Measurements from ENCODE around the gene HMSD. TPM values are rescaled to one million over a fixed set of nuclear protein-coding genes. Genes with fewer than 3 reads are reported as not detected.
A peak's percentile ranks its signal among the peaks of the same experiment; 100 is the strongest.

The HMSD gene
- total and polyA plus RNA-seq, 2 experiments from 2014 or later = not detected

DNA sequence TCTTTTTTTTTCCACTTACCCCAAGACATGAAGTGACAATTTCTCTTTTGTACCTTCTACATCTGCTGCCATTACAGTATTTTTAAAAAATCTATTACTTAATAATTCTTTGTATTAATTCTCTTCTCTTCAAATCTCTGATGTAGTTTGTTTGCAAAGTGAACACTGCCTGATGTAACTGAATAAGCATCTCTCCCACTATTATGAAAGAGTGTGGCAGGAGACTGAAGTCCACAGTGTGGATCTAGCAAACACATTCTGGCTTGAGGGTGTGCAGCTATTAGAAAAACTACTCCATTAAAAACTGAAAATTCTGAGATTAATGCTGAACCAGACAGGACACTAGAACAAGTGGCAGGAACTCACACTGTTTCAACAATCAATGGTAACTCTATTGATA, 15.8 kb downstream of the HMSD start:
- H3K4me3 ChIP-seq = no peak overlapping the region
- no peak for DNase-seq (ENCODE audit: low read depth in 1 of 2, low spot score in 1 of 2)
- TF ChIP-seq CTCF (IDR thresholded peaks at IDR 0.05; ENCODE audit: low read depth, low read length) = no peak

DNA sequence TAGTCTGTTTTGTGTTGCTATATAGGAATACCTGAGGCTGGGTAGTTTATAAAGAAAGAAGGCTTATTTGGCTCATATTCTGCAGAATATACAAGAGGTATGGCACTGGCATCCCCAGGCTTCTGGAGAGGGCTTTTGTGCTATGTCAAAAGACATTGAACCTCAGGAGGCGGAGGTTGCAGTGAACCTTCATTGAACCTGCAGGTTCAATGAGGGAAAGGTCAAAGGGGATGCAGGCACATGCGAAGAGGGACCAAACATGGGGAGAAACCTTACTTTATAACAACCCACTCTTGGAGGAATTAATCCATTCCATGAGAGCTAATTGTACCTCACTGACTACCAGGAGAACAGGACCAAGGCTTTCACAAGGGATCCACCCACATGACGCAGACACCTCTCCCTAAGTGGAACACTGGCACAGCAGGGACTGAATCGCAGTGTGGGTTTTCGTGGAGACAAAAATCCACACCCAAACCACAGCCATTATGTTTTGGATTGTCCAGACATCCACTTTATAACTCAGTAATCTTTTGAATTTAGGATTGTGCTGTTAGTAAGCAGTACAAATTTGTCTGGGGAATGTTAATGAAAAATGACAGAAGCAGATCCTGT, 16.7 kb downstream of the HMSD start:
- Histone ChIP-seq H3K27ac (no peak overlapping the region), H3K9me3 (ENCODE audit: low read depth) (no peaks in the 10 kb centered on the region), H3K27me3 (peaks cover 39% of the 10 kb centered on the region), H3K4me1 (ENCODE audit: low read depth) (peaks cover 4% of the 10 kb centered on the region), H3K36me3 (no peaks in the 10 kb centered on the region), H3K4me3 (no peak overlapping the region)
- no peak for DNase-seq (ENCODE audit: low read depth in 1 of 2, low spot score in 1 of 2)
- no peak for TF ChIP-seq CTCF (IDR thresholded peaks at IDR 0.05; ENCODE audit: low read depth, low read length)

More for the DNA sequence above, 15.8 kb downstream of the HMSD start:
- Histone ChIP-seq H3K36me3 (no peaks in the 10 kb centered on the region), H3K4me1 (ENCODE audit: low read depth) (peaks cover 4% of the 10 kb centered on the region), H3K27ac (no peak overlapping the region), H3K9me3 (ENCODE audit: low read depth) (no peaks in the 10 kb centered on the region), H3K27me3 (peaks cover 42% of the 10 kb centered on the region)

DNA sequence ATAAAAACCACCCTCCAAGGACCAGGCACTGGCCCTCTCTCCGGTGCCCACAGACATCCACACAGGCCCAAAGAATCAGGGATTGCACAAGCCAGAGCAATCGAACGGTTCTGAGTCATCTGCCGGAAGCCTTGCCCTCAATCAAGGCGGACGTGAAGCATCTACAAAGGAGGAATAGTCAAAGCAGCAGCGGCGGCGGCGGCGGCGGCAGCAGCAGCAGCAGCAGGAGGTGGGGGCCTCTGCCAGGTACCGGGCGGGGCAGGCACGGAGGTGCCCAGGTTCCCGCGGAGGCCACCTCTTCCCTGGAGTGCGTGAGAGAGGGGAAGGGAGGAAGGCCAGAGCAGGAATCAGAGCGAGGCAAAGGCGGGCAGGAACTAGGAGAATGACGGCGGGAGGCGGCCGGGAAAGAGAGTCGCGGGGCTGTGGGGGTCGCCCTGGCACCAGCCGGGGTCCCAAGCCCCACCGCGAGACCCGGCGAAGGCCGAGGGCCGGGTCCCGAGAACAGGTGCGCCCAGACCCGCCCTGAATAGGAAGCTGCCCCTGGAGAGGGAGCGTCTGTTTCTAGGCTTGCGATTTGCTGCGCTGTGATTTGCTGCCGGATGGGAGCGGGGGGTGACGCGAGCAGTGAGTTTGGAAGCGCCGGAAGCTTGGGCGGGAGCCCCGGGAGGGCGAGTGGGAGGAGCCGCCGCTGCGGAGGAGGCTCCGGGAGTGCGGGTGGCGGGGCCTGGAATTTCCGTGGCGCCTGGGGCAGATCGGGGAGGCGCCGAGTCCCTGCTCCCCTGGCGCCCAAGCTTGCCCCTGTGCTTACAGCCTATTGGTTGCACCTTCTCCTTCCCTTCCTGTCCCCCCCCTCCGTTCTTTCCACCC, 21.1 kb downstream of the HMSD start, which contains the start of gene SERPINB8:
Gene SERPINB8, plus strand, starts transcription at position 140 of the 867 bp plus-strand sequence. CDS start 8,228 bp downstream, outside the sequence.
- Histone ChIP-seq H3K4me1 (ENCODE audit: low read depth) (peaks cover 4% of the 10 kb centered on the region), H3K36me3 (no peaks in the 10 kb centered on the region), H3K27me3 (peaks cover 30% of the 10 kb centered on the region), H3K9me3 (ENCODE audit: low read depth) (no peaks in the 10 kb centered on the region), H3K4me3 (peak within 1 kb of the TSS; percentile 75), H3K27ac (peak within 1 kb of the TSS; percentile 86)
- TF ChIP-seq CTCF (IDR thresholded peaks at IDR 0.05; ENCODE audit: low read depth, low read length) = no peak
- peak; percentile 95 to 97 for DNase-seq (ENCODE audit: low read depth in 1 of 2, low spot score in 1 of 2)

- Histone ChIP-seq H3K36me3 (no peaks in the 10 kb centered on the region), H3K9me3 (ENCODE audit: low read depth) (no peaks in the 10 kb centered on the region), H3K4me1 (ENCODE audit: low read depth) (peaks cover 4% of the 10 kb centered on the region), H3K27me3 (peaks cover 24% of the 10 kb centered on the region), H3K27ac (peak overlapping the region; percentile 86), H3K4me3 (peak overlapping the region; percentile 75)
- DNase-seq (ENCODE audit: low read depth in 1 of 2, low spot score in 1 of 2) = peak; percentile 33 to 63
- TF ChIP-seq CTCF (IDR thresholded peaks at IDR 0.05; ENCODE audit: low read depth, low read length) = no peak
Observed at GRCh38 chr18:63970809-63971205, 21.7 kb downstream of the HMSD start.

- Histone ChIP-seq H3K27ac (no peak overlapping the region), H3K4me1 (ENCODE audit: low read depth) (peaks cover 4% of the 10 kb centered on the region), H3K9me3 (ENCODE audit: low read depth) (no peaks in the 10 kb centered on the region), H3K36me3 (no peaks in the 10 kb centered on the region), H3K27me3 (peaks cover 19% of the 10 kb centered on the region), H3K4me3 (no peak overlapping the region)
- no peak for TF ChIP-seq CTCF (IDR thresholded peaks at IDR 0.05; ENCODE audit: low read depth, low read length)
- DNase-seq (ENCODE audit: low read depth in 1 of 2, low spot score in 1 of 2) = no peak
Observed at GRCh38 chr18:63971320-63972001, 22.4 kb downstream of the HMSD start.

Data from cardiac muscle cell (in vitro differentiated cells and primary cell).